Measurements from ENCODE around the gene TLCD2. TPM values are rescaled to one million over a fixed set of nuclear protein-coding genes. Genes with fewer than 3 reads are reported as not detected.

TLCD2 gene
- total and polyA plus RNA-seq, 2 of the 13 experiments (the other 11 are each of a cell fraction or from before 2014, with no cell fraction given): 0.90 to 1.1 TPM

GRCh38 chr17:1684378-1685189 lies 25.6 kb downstream of the TLCD2 start, which contains the start of gene PRPF8 (continued):
- TF ChIP-seq ZNF646 (CRISPR knock-in tag; IDR thresholded peaks at IDR 0.05) (no peak), PTBP1 (IDR thresholded peaks at IDR 0.05; ENCODE audit: low read depth, low read length, poor library complexity, severe bottlenecking) (no peak), SOX5 (CRISPR knock-in tag; IDR thresholded peaks at IDR 0.05; ENCODE audit: borderline replicate concordance) (peak; percentile 8; the same call in 1 of the 2 replicates), NR0B2 (CRISPR knock-in tag; IDR thresholded peaks at IDR 0.05) (peak; percentile 55; the same call in 1 of the 2 replicates), POLR2A (IDR thresholded peaks at IDR 0.05; ENCODE audit: insufficient read depth in 1 of 2, low read depth in 2 of 2, low read length in 2 of 2) (peak; percentile 92 to 93), ZBTB3 (CRISPR knock-in tag; IDR thresholded peaks at IDR 0.05; ENCODE audit: borderline replicate concordance, low read depth) (no peak), KLF13 (CRISPR knock-in tag; IDR thresholded peaks at IDR 0.05) (no peak), DMAP1 (CRISPR knock-in tag; IDR thresholded peaks at IDR 0.05) (peak; percentile 95), MYNN (CRISPR knock-in tag; IDR thresholded peaks at IDR 0.05; ENCODE audit: low read depth) (no peak), ZNF136 (CRISPR knock-in tag; IDR thresholded peaks at IDR 0.05; ENCODE audit: low read depth) (no peak), DDIT3 (CRISPR knock-in tag; IDR thresholded peaks at IDR 0.05) (no peak), ZNF747 (CRISPR knock-in tag; IDR thresholded peaks at IDR 0.05; ENCODE audit: borderline replicate concordance) (no peak), ZNF513 (CRISPR knock-in tag; conservative IDR thresholded peaks at IDR 0.05) (no peak), SYNCRIP (IDR thresholded peaks at IDR 0.05; ENCODE audit: insufficient read depth, low read depth, low read length) (no peak), ZBTB8A (CRISPR knock-in tag; IDR thresholded peaks at IDR 0.05; ENCODE audit: borderline replicate concordance, low read depth) (no peak)
- TF ChIP-seq, protein P1, sequence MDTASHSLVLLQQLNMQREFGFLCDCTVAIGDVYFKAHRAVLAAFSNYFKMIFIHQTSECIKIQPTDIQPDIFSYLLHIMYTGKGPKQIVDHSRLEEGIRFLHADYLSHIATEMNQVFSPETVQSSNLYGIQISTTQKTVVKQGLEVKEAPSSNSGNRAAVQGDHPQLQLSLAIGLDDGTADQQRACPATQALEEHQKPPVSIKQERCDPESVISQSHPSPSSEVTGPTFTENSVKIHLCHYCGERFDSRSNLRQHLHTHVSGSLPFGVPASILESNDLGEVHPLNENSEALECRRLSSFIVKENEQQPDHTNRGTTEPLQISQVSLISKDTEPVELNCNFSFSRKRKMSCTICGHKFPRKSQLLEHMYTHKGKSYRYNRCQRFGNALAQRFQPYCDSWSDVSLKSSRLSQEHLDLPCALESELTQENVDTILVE (CRISPR knock-in tag; IDR thresholded peaks at IDR 0.05): no peak
- TF ChIP-seq, protein P2, sequence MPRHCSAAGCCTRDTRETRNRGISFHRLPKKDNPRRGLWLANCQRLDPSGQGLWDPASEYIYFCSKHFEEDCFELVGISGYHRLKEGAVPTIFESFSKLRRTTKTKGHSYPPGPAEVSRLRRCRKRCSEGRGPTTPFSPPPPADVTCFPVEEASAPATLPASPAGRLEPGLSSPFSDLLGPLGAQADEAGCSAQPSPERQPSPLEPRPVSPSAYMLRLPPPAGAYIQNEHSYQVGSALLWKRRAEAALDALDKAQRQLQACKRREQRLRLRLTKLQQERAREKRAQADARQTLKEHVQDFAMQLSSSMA (CRISPR knock-in tag; IDR thresholded peaks at IDR 0.05): peak; percentile 76; the same call in 1 of the 2 replicates

Data from HepG2 (cell line).